ENCODE measurements around the gene TERT. TPM values are rescaled to one million over a fixed set of nuclear protein-coding genes. Genes with fewer than 3 reads are reported as not detected.

Gene TERT
- total RNA-seq, 1 experiment from 2014 or later, result 6.1 TPM

- no peaks in the 10 kb centered on the region for H3K36me3 ChIP-seq (ENCODE audit: control insufficient read depth, insufficient read depth, low read length)
- Mint-ChIP-seq H3K9me3 (ENCODE audit: unreplicated experiment) (no peaks in the 10 kb centered on the region), H3K4me3 (ENCODE audit: unreplicated experiment) (peak overlapping the region; percentile 40), H3K36me3 (ENCODE audit: insufficient read depth, unreplicated experiment) (no peaks in the 10 kb centered on the region), H3K4me1 (ENCODE audit: low read depth, unreplicated experiment) (no peaks in the 10 kb centered on the region), H3K27me3 (ENCODE audit: insufficient read depth, unreplicated experiment) (no peaks in the 10 kb centered on the region), H3K27ac (ENCODE audit: unreplicated experiment) (no peak overlapping the region)
- DNase-seq, result peak; percentile 21 to 45
- H3K4me3 ChIP-seq (ENCODE audit: low read depth, low read length), result peak overlapping the region; percentile 42
- TF ChIP-seq, protein P1, sequence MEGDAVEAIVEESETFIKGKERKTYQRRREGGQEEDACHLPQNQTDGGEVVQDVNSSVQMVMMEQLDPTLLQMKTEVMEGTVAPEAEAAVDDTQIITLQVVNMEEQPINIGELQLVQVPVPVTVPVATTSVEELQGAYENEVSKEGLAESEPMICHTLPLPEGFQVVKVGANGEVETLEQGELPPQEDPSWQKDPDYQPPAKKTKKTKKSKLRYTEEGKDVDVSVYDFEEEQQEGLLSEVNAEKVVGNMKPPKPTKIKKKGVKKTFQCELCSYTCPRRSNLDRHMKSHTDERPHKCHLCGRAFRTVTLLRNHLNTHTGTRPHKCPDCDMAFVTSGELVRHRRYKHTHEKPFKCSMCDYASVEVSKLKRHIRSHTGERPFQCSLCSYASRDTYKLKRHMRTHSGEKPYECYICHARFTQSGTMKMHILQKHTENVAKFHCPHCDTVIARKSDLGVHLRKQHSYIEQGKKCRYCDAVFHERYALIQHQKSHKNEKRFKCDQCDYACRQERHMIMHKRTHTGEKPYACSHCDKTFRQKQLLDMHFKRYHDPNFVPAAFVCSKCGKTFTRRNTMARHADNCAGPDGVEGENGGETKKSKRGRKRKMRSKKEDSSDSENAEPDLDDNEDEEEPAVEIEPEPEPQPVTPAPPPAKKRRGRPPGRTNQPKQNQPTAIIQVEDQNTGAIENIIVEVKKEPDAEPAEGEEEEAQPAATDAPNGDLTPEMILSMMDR (IDR thresholded peaks at IDR 0.05; ENCODE audit: insufficient read depth in 1 of 2, low read depth in 1 of 2, low read length in 1 of 2, severe bottlenecking in 1 of 2, unreplicated experiment in 1 of 2), result no peak
- ChIA-PET CTCF (interaction anchor here (0.6 kb wide), 1 partner anchor 350 kb away, joined by 4 read pairs; no protein-coding TSS in a partner anchor), POLR2A (no interaction called here)
- intact Hi-C loops (cut with micrococcal nuclease; ENCODE audit: unreplicated experiment), result no loop called here
- H3K4me1 ChIP-seq, result peaks cover 6% of the 10 kb centered on the region
- no peaks in the 10 kb centered on the region for H3K27me3 ChIP-seq (replicated peaks; ENCODE audit: control insufficient read depth, insufficient read depth, low read length)
- H3K9me3 ChIP-seq, result no peaks in the 10 kb centered on the region
- no TSS peak for BruUV-seq (replicated peaks)
These were observed 548 bp downstream of the TERT start for GRCh38 chr5:1294206-1294834.

DNA sequence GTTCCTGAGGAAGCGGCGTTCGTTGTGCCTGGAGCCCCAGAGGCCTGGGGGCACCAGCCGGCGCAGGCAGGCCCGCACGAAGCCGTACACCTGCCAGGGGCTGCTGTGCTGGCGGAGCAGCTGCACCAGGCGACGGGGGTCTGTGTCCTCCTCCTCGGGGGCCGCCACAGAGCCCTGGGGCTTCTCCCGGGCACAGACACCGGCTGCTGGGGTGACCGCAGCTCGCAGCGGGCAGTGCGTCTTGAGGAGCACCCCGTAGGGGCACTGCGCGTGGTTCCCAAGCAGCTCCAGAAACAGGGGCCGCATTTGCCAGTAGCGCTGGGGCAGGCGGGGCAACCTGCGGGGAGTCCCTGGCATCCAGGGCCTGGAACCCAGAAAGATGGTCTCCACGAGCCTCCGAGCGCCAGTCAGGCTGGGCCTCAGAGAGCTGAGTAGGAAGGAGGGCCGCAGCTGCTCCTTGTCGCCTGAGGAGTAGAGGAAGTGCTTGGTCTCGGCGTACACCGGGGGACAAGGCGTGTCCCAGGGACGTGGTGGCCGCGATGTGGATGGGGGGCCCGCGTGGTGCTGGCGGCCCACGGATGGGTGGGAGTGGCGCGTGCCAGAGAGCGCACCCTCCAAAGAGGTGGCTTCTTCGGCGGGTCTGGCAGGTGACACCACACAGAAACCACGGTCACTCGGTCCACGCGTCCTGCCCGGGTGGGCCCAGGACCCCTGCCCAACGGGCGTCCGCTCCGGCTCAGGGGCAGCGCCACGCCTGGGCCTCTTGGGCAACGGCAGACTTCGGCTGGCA lies 1.3 kb downstream of the TERT start:
- Mint-ChIP-seq H3K9me3 (ENCODE audit: unreplicated experiment) (peaks cover 1% of the 10 kb centered on the region), H3K4me1 (ENCODE audit: low read depth, unreplicated experiment) (no peaks in the 10 kb centered on the region), H3K27me3 (ENCODE audit: insufficient read depth, unreplicated experiment) (no peaks in the 10 kb centered on the region), H3K36me3 (ENCODE audit: insufficient read depth, unreplicated experiment) (no peaks in the 10 kb centered on the region), H3K27ac (ENCODE audit: unreplicated experiment) (no peak overlapping the region), H3K4me3 (ENCODE audit: unreplicated experiment) (peak overlapping the region; percentile 65)
- Histone ChIP-seq H3K4me1 (peaks cover 6% of the 10 kb centered on the region), H3K36me3 (ENCODE audit: control insufficient read depth, insufficient read depth, low read length) (no peaks in the 10 kb centered on the region), H3K27me3 (replicated peaks; ENCODE audit: control insufficient read depth, insufficient read depth, low read length) (no peaks in the 10 kb centered on the region), H3K4me3 (ENCODE audit: low read depth, low read length) (no peak overlapping the region), H3K9me3 (no peaks in the 10 kb centered on the region)
- POLR2A ChIA-PET, result no interaction called here
- TF ChIP-seq, protein P1 (IDR thresholded peaks at IDR 0.05; ENCODE audit: insufficient read depth in 1 of 2, low read depth in 1 of 2, low read length in 1 of 2, severe bottlenecking in 1 of 2, unreplicated experiment in 1 of 2), result no peak
- intact Hi-C loops (cut with micrococcal nuclease; ENCODE audit: unreplicated experiment), result no loop called here
- no peak for DNase-seq
- BruUV-seq (replicated peaks), result no TSS peak
- CTCF ChIA-PET, result interaction anchor here (0.6 kb wide), 1 partner anchor 351 kb away, joined by 4 read pairs; no protein-coding TSS in a partner anchor

DNA sequence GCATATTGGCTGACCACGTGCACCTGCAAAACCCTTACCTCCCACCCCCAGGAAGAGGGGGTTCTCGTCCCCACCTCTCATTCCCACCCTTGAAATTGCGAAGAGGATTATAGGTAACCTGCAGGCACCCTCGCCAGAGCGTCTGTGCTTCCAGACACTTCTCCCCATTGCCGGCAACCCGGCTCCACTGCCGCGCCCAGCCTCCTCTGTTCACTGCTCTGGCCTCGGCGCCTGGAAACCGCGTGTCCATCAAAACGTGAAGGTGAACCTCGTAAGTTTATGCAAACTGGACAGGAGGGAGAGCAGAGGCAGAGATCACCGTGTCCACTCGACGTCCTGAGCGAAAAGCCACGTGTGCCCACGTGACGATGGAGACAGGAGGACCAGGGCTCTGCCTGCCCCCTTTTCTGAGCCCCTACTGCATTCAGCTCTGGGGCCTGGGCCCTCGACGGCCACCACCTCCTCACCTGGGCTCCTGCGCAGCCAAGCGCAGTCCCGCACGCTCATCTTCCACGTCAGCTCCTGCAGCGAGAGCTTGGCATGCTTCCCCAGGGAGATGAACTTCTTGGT lies 1.9 kb downstream of the TERT start:
- H3K4me3 Mint-ChIP-seq (ENCODE audit: unreplicated experiment), result no peak overlapping the region
- no peaks in the 10 kb centered on the region for H3K27me3 ChIP-seq (replicated peaks; ENCODE audit: control insufficient read depth, insufficient read depth, low read length)
- peaks cover 6% of the 10 kb centered on the region for H3K4me1 ChIP-seq
- TF ChIP-seq, protein P1 (IDR thresholded peaks at IDR 0.05; ENCODE audit: insufficient read depth in 1 of 2, low read depth in 1 of 2, low read length in 1 of 2, severe bottlenecking in 1 of 2, unreplicated experiment in 1 of 2), result no peak
- BruUV-seq (replicated peaks), result no TSS peak
- no peak overlapping the region for H3K27ac Mint-ChIP-seq (ENCODE audit: unreplicated experiment)
- ChIA-PET POLR2A (no interaction called here), CTCF (no interaction called here)
- intact Hi-C loops (cut with micrococcal nuclease; ENCODE audit: unreplicated experiment), result no loop called here
- H3K36me3 Mint-ChIP-seq (ENCODE audit: insufficient read depth, unreplicated experiment), result no peaks in the 10 kb centered on the region
- H3K4me1 Mint-ChIP-seq (ENCODE audit: low read depth, unreplicated experiment), result no peaks in the 10 kb centered on the region
- H3K9me3 ChIP-seq, result no peaks in the 10 kb centered on the region
- peaks cover 8% of the 10 kb centered on the region for H3K9me3 Mint-ChIP-seq (ENCODE audit: unreplicated experiment)
- no peak overlapping the region for H3K4me3 ChIP-seq (ENCODE audit: low read depth, low read length)
- no peaks in the 10 kb centered on the region for H3K27me3 Mint-ChIP-seq (ENCODE audit: insufficient read depth, unreplicated experiment)
- DNase-seq, result no peak
- H3K36me3 ChIP-seq (ENCODE audit: control insufficient read depth, insufficient read depth, low read length), result no peaks in the 10 kb centered on the region

Measured in Caco-2 (cell line).